Measurements from ENCODE around the gene GTF2IRD1. TPM values are rescaled to one million over a fixed set of nuclear protein-coding genes. Genes with fewer than 3 reads are reported as not detected.

Gene GTF2IRD1
- total and polyA plus RNA-seq, 10 donors = 2.4 to 6.6 (median 3.6) TPM

GRCh38 chr7:74625446-74625845 is 171.7 kb downstream of the GTF2IRD1 start:
- no peak for DNase-seq
- intact Hi-C loops (cut with DNase I; ENCODE audit: low total_unique reads) = no loop called here

GRCh38 chr7:74627661-74628411 is 174.1 kb downstream of the GTF2IRD1 start:
- no peaks in the 10 kb centered on the region for H3K9me3 ChIP-seq
- no peaks in the 10 kb centered on the region for H3K36me3 ChIP-seq
- TF ChIP-seq POLR2A (IDR thresholded peaks at IDR 0.05) (no peak), CTCF (IDR thresholded peaks at IDR 0.05 in 8 of 11, conservative IDR thresholded peaks at IDR 0.05 in 3 of 11) (no peak), POLR2AphosphoS5 (IDR thresholded peaks at IDR 0.05) (no peak)
- WGBS, 5 donors = 62 to 71% (median 66%) methylated on average over 12 of the region's 12 CpGs
- no peak overlapping the region for H3K27ac ChIP-seq
- no peaks in the 10 kb centered on the region for H3K27me3 ChIP-seq (replicated peaks in 1 of 7)
- no peak for DNase-seq
- H3K4me3 ChIP-seq = no peak overlapping the region
- peaks cover 0 to 15% (median 10%) of the 10 kb centered on the region in 6 donors for H3K4me1 ChIP-seq
- intact Hi-C loops (cut with DNase I; ENCODE audit: low total_unique reads) = no loop called here

More at GRCh38 chr7:74625446-74625845, 171.7 kb downstream of the GTF2IRD1 start:
- no peaks in the 10 kb centered on the region for H3K9me3 ChIP-seq
- peaks cover 0 to 15% (median 10%) of the 10 kb centered on the region in 6 donors for H3K4me1 ChIP-seq
- TF ChIP-seq CTCF (IDR thresholded peaks at IDR 0.05 in 8 of 11, conservative IDR thresholded peaks at IDR 0.05 in 3 of 11) (peak in 4 of 11 experiments; percentile 18 to 27 (median 18)), POLR2A (IDR thresholded peaks at IDR 0.05) (no peak), POLR2AphosphoS5 (IDR thresholded peaks at IDR 0.05) (no peak)
- H3K27ac ChIP-seq = no peak overlapping the region
- no peaks in the 10 kb centered on the region for H3K27me3 ChIP-seq (replicated peaks in 1 of 7)
- no peak overlapping the region for H3K4me3 ChIP-seq
- H3K36me3 ChIP-seq = no peaks in the 10 kb centered on the region
- 5 to 16% (median 11%) methylated on average over 2 to 3 of the region's 3 CpGs for WGBS, 5 donors

- intact Hi-C loops (cut with DNase I; ENCODE audit: low total_unique reads) = no loop called here
Measured at GRCh38 chr7:74632505-74632904, 178.8 kb downstream of the GTF2IRD1 start.

More at GRCh38 chr7:74632505-74632904, 178.8 kb downstream of the GTF2IRD1 start:
- Histone ChIP-seq H3K27ac (no peak overlapping the region), H3K27me3 (replicated peaks in 1 of 7) (no peaks in the 10 kb centered on the region), H3K36me3 (no peaks in the 10 kb centered on the region), H3K9me3 (no peaks in the 10 kb centered on the region), H3K4me3 (no peak overlapping the region), H3K4me1 (peaks cover 0 to 7% (median 5%) of the 10 kb centered on the region in 6 donors)
- no peak for DNase-seq
- TF ChIP-seq POLR2A (IDR thresholded peaks at IDR 0.05) (no peak), POLR2AphosphoS5 (IDR thresholded peaks at IDR 0.05) (no peak), CTCF (IDR thresholded peaks at IDR 0.05 in 8 of 11, conservative IDR thresholded peaks at IDR 0.05 in 3 of 11) (no peak)
- WGBS, 5 donors = 80 to 87% (median 81%) methylated on average over 8 of the region's 8 CpGs

Measured in spleen (tissue), 11 donors.